Activated CD8-positive, alpha-beta memory T cell treated with anti-CD3 and anti-CD28 coated beads for 1 hour (primary cell): Measurements from ENCODE around the gene ITGA11.

ENCODE experiments used
- DNase-seq, 2 donors: peaks; one replicate each; pipeline ENCODE4 v3.0.0-alpha.2; 2020; ENCODE audit warnings: low read depth in 1 of 2; ENCODE audit errors: extremely low read depth in 1 of 2

ITGA11 gene

GRCh38 chr15:68360721-68361120 is 71.2 kb downstream of the ITGA11 start:
- DNase-seq: no peak

GRCh38 chr15:68356778-68357177 is 75.2 kb downstream of the ITGA11 start:
- DNase-seq: no peak

DNA sequence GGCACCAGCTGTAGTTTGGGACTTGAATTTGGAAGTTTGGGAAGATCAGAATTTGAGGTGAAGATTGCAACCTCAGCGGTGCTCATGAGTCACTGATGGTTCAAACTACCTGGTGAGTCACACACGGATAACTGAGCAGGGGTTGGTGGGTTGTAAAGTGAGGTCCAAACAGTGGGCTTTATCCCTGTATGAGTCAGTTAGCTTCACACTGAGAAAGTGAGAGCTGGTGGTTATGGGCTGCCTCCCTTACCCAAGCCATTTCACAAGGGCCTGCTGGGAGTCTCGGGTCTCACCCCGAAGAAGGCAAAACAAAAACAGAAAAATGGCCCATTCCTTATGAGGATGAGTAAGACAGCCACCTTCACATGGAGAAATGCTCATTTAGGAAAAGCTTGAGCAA is 77.0 kb downstream of the ITGA11 start:
- DNase-seq: no peak

DNA sequence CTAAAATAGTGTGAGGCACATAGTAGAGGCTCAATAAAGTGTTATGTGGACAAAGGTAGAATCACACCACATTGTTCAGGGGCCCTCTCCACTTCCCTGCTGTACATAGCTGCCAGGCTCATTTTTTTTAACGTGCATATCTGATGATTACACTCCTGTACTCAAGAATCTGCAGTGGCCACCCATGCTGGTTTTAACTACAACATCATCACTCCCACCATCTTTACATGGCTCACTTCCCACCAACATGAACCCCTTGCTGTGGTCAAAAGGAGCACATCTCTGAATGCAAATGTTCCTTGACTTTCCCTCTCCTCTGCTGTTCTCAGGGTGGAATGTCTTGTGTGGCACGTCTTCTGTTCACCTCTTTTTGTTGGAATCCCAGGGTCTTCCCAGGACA is 77.7 kb downstream of the ITGA11 start:
- DNase-seq: no peak

GRCh38 chr15:68353421-68354135 is 78.4 kb downstream of the ITGA11 start:
- no peak for DNase-seq

- DNase-seq: no peak
Measured at GRCh38 chr15:68352401-68353062, 79.4 kb downstream of the ITGA11 start.

DNA sequence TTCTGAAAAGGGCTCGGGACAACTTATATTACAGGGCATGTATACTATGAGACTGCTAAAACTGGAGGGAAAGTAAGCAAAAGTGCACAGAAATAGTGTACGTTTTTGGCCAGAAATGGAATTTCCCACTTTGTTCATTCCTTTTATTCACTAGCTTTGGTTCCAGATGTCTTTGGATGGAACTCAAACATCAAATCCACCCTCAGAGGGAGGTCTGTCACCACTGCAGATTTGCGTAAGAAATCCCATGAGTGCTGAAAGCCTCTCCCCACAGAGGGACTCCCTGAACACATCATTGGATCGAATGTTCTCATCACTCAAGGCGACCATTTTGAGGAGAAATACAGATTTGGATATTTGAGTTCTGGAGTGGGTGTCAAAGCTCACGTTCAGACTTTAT is 82.8 kb downstream of the ITGA11 start:
- no peak for DNase-seq

DNA sequence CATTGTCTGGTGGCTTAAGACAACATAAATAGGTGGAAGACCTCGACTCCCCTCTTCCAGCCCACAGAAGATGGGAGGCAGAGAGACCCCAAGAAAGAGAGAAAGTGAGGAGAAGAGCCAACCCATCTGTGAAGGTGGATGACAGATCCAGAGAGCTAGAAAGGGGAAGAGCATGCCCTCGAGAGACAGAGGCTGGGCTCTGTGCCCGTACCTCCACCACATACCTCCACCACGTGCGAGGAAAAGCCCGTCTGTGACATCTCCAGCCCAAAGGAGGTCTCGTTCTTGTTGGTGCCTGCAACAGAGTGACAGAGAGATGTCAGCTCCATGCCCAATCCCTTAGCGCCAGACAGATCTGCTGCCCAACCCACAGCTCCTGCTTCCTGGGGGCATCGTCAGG is 83.4 kb downstream of the ITGA11 start:
- DNase-seq: no peak

DNA sequence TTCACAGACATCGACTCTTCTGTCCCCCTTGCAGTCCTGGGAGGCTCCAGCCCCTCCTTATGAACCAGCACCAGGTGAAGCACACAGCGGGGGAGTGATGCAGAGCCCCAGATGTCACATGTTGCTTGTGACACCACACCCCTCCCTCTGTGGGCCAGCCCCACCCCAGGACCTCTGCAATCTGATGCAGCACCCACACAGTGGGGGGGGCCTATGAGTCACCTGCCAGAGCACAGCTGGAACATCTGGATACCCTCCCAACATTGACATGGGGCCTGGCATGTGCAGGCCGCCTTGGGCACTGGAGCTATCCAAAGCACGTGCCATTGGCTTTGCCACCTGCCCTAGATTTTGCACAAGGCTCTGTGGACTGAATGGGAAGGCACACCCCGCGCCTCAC is 83.9 kb downstream of the ITGA11 start:
- DNase-seq: no peak

DNA sequence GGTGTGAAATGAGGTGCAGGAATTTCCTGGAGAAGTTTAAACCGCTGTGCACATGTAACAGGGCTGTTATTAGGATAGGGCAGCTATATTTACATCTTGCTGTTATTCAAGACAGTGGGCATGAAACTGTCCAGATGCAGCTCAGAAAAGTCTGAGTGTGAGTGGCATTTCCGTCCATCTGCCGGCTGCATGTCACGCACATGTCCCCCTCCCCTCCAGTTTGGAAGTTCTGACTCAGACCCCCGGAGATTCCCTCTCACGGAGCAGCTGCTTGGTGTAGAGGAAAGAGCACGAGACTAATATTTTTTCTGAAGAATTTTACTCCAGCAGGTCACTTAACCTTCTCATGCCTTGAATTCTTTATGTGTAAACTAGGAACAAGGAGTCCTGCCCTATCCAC is 84.6 kb downstream of the ITGA11 start:
- no peak for DNase-seq

- DNase-seq: no peak
Measured at GRCh38 chr15:68346979-68347378, 85.0 kb downstream of the ITGA11 start.

DNA sequence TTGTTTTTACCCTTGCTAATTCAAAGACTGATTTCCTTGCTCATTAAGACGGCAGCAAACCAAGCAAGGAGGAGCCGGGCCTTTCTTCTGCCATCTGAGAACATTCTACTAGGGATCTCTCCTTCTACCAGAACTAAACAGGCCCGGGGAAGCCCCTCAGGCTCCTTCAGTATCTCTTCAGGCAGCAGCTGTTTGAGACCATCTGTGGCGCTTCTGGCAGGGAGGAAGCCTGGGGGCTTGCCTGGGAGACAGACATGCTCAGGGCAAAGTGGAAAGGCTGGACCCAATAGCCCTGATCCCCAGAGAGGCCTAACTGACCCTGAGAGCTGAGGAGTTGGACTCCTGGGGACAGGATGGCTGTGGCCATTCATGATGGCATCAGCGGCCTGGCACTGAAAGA is 86.5 kb downstream of the ITGA11 start:
- DNase-seq: no peak

DNA sequence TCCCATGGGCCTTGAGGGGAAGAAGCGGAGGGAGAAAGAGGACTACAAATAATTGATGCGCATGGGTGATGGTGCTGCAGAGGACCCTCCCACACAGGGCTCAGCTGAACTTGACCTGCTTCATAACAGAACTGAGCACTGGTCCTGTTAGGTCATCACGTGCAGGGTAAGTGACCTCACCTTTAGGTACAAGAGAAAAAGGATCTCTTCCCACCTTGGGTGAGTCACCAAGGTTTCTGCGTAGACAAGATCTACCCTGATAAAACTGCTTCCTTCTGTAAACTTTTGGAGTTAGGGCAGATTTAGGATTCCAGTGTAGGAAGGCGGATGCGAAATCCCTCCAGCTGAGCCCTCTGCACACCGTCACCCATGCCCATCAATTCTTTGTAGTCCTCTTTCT is 87.4 kb downstream of the ITGA11 start:
- DNase-seq: no peak

DNA sequence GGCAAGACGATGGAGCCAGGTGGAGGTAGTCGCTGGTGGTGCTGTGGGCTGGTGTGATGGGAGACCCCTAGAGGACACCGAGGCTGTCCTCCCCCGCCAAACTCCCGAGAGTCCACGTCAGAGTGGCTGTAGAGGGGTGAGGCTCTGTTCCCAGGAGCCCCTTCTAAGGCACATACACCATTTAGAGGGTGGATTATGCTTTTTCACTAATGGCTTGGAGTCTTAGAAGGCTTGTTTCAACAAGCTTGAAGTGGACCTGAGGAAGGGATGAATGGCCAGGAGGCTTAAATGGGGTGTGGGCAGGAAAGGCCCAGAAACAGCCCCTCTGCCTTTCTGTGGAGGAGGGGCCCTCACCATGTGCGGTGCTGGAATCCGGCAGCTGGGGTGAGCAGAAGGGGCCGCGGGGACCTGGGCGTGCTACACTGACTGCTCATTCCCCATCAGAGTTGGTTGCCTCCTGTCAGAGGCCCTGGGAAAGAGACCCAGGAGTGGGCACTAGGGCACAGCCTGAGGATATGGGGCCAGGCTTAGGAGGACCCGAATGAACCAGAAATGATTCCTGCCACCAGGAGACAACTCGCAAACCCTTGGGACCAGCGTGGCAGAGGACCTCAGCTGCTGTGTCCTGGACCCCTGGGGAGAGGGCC is 88.3 kb downstream of the ITGA11 start:
- DNase-seq: no peak

DNA sequence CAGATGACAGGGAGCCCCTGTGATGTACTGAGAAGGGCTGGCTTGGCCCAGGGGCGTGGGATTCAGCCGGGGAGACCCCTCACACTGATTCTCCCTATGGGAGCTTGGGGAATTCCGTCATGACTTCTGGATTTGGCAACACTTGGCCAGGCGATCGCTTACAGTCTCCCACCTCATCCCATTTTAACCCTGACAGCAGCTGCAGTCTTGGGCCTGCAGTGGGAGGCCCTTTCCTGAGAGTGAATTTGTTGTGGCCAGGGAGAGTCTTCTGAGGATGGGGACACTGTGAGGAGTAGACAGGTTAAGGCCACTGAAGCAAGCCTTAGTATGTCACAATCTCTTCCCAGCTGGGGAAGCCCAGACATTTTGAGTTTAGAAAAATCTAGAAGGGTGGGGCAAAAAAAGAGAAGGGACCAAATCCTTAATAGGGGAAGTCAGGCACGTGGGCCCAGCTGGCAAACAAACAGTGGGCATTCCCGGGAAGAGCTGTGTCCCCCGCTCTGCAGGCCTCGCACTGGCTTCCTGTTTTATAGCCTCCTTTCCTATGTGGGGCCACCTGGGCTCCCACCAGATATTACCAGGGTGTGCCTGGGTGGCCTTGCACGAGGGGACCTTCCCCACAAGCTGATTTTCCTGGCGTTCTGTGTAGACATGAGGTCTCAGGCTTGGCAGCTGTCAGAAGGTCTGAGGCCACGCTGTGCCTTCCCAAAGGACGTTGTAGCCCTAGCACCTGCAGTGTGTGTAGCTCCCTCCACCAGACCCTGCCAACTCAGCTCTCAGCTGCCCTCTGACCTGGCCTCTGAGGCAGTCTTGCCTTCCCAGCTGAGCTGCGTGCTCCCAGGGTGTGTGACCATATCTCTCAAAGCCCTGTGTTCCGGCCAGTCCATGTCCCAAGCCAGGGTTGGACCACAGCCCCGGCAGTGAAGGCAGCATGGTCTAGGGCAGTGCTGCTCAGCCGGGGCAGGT is 89.9 kb downstream of the ITGA11 start:
- DNase-seq: no peak

- DNase-seq: no peak
Measured at GRCh38 chr15:68340726-68341671, 91.0 kb downstream of the ITGA11 start.

- no peak for DNase-seq
Measured at GRCh38 chr15:68339481-68339880, 92.5 kb downstream of the ITGA11 start.

DNA sequence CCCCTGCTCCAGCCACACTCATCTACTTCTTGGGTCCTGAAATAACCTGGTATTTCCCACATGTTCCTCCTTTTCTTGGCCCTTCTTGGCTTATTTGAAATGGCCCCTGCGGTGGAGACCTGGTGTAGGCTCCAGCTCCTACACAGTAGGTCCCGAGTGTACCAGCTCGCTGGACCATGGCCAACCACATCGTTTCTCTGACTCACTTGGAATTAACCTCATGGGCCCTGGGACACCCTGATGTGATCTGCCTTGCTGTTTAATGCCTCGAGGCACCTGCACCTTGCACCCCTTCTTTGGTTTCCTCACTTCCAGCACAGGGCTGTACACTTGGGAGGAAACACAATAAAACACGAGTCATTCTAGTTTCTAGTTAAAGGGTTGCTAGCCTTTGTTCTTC is 94.1 kb downstream of the ITGA11 start:
- no peak for DNase-seq

GRCh38 chr15:68336516-68336915 is 95.4 kb downstream of the ITGA11 start:
- DNase-seq: no peak

GRCh38 chr15:68335655-68336054 is 96.3 kb downstream of the ITGA11 start:
- no peak for DNase-seq
